Renal pelvis (tissue), 4 donors: ENCODE results near the gene RNGTT. TPM values are rescaled to one million over a fixed set of nuclear protein-coding genes. Genes with fewer than 3 reads are reported as not detected.
A peak's percentile ranks its signal among the peaks of the same experiment; 100 is the strongest.

Experiments used
- DNase-seq: peaks from one replicate; pipeline ENCODE4 v3.0.0-alpha.2; 2013
- polyA plus RNA-seq, 3 donors: library from polyadenylated mRNA; unstranded; fragments of 120-200 nt; gene quantifications; one replicate each; pipeline ENCODE4 v1.2.1, GENCODE V29; 2013; ENCODE audit not compliant: insufficient read length in 3 of 3

RNGTT gene
- polyA plus RNA-seq, 3 donors, result 13.6 to 16.1 (median 13.8) TPM

DNA sequence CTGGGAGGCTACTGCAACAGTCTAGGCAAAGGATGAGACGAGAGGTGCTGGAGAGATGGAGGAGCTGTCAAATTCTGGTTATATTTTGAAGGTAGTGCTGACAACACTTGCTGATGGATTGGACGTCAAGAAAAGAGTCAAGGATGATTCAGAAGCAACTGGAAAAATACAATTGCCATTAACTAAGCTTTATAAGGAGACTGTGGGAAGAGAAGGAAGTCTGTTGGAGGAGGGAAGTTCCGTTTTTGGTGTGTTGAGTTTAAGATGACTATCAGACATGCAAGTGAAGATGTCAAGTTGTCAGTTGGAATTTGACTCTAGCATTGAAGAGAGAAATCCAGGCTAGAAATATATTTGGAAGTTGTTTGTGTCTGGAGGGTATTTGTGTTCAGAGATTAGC is 358.1 kb downstream of the RNGTT start:
- no peak for DNase-seq

DNA sequence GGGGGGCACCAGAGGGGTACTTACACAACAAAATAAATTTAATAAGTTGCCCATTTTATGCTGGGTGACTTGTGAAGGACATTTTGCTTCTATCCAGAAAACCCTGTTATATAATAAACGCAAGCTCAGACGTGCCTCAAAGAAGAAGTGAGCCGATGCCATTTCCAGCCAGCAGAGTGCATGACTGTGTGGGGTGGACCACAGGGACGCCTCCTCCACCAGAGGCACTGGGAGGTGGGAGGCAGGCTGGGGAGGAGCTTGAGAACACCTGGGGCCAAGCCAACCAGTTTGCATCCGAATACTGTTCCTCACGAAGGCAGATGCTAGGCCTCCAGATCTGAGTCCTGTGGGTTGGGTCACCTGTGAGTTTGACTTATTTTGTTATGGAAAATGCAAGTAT is 363.8 kb downstream of the RNGTT start:
- DNase-seq, result no peak

DNA sequence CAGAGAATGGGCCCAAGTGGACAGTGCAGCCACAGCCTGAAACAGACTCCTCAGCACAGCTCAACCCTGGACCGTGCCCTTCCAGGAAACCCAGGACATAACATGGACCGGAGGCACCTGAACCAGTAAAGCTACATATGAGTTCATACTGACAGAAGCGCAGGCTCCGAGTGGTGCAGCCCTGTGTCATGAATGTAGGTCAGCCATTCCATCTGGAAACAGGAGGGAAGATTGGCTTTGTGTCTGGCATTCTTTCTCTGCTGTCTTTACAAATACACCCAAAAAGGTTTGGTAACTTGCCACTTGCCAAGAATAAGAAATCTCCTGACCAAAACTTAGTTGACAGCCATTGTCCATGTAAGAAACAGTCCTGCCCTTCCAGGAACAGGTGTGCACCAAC is 366.6 kb downstream of the RNGTT start:
- no peak for DNase-seq

DNA sequence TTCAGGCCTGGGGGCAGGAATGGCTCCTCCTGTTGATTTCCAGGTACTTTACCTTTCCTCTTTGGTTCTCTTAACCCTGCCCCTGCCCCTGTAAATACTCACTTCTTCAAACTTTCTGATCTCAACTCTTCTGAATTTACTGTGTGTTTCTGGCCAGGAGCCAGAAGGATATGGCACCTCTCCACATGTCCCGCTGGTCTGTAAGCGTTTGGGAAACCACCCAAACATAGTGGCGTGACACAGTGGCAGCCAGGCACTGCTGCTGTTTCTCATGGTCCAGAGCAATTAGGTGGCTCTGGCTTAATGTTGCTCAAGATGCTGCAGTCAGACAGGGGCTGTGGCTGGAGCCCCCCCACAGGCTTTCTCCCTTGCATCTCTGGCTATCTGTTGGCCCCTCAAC is 374.5 kb downstream of the RNGTT start:
- no peak for DNase-seq

DNA sequence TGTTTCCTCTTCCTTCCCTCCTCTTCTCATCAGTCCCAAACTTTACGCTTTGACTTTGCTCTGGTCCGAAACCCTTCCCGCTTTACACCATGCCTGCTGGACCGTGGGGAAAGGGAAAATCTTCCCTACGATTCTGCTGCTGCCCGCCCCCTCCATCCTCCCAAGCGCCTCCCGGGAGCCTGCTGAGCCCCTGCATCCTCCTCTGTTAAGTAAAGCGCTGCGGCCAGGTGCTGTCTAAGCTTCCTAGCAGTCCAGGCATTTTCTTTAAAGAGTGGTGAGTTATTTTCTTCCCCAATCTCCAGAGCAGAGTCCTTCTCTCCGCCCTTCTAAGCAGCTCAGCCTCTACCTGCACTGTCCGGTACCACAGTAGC is 376.3 kb downstream of the RNGTT start:
- DNase-seq, result no peak

DNA sequence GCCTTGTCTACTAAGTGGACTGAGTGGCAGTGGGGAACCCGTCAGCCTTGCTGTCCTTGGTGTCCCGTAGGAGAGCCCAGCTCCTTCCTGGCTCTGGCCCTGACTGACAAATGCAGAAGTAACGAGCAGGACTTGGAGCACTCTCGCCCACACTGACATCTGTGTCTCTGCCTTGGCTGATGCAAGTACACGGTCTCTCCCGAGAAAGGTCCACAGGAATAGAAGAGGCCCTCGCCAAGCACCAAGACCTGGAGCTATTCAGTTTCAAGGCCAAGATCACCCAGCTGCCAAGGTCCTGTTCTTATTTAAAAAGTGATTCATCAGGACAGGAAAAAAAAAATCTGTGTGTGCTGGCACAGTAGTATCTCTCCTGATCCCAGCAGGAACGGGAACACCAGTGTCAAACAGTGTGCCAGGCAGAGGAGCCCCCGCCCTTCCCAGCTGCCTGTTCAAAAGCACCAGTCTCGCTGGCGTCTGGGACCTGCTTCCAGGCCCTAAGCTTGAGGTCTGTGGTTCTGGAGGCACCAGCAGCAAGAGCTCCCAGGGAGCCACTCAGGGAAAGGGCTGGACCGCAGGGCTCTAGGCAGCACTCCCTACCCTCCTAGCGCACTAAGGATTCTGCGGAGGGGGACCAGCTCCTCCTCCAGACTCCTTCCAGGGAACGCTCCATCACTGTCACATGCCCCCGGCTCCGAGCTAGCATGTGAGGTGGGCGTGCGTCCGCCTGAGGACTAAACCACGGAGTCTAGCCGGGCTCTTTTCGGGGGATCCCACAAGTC is 376.9 kb downstream of the RNGTT start:
- DNase-seq, result peak; percentile 8

DNA sequence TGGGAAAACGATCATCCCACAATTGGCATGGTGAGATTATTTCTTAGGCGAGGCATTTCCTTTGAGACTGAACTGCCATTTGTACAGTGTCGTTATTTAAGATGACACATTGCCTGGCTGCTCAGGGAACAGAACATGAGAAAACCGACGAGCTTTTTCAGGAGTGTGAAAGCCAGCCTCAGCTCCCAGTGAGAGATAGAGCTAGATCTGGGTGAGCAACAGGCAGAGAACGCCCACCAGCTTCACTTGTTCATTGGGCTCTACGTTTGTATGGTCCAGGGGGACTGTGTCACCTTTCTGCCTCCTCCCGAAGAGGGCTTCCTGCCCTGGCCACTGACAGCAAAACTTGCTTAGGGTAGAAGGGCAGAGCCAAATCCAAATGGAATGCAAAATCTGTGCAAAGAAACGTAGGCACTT is 378.1 kb downstream of the RNGTT start:
- no peak for DNase-seq

DNA sequence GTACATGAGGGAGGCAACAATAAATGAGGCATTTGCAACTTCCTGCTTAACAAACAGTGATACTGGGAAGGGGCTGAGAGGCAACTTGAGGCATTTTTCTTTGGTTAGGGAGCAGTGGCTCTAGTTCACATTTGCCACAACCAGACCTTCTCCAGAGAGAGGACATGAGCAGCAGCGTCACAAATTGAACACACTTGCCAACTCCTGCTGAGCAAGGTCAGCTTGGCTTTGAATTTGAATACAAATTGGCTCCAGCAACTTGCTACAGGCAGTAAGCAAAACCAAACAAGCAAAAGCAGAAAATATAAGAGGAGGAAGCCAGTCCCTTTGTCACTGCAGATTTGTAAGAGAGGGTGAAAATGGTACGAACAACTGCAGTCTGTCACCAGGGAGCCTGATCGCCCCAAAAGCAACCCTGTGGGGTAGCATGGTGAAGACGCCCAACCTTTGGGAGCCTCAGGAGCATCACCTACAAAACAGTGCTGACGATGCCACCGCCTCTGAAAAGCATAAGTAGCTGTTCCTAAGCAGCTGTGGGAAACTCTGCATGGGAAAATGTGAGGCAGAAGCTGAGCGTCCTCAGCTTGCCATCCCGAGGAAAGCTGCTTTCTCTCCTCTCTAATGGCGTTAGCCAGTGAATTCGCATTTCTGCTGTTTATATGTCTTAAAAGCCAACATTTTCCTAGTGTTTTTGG is 378.7 kb downstream of the RNGTT start:
- no peak for DNase-seq

DNA sequence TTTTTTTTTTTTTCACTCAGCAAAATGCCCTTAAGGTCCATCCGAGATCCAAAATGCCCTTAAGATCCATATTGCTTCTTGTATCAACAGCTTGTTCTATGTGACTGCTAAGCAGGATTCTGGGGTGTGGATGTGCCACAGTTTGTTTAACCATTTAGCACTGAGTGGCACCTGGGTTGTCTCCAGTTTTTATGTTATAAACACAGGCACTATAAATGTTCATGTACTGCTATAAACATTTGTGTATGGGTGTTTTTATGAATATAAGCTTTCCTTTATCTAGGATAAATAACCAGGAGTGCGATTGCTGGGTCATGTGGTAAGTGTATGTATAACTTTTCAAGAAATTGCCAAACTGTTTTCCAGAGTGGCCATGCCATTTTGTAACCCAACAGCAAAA is 386.0 kb downstream of the RNGTT start:
- DNase-seq, result no peak

DNA sequence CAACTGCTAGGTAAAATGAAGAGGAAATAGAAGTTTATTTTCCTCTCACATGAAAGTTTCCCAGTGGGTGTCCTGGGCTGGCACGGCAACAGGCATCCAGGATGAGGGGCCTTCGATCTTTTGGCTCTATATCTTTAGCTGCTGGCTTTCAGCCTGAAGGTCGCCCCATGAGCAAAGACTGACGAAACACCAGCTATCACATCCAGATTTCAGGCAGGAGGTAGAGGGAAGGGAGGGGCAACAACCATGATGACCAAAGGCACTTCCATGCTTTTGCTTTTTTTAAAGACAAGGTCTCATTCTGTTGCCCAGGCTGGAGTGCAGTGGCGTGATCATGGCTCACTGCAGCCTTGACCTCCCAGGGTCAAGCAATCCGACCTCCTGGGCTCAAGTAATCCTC is 387.9 kb downstream of the RNGTT start:
- no peak for DNase-seq

DNA sequence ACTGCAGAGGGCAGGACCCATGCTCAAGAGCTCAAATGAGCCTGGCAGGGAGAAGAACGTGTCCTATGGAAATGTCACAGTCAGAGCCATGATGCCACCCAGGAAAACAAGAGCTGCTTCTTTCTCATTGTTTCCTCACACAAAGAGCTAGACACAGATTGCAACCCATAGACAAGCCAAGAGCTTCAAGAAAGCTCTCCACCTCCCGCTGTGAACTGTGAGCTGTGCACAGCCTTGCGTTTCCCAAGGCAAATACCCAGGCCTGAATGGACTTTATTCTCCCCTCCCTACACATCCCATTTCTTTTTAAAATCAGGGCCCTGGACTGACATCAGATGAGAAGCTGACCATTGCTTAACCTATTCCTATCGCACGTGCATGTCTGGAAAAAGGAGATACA is 388.8 kb downstream of the RNGTT start:
- DNase-seq, result no peak

DNA sequence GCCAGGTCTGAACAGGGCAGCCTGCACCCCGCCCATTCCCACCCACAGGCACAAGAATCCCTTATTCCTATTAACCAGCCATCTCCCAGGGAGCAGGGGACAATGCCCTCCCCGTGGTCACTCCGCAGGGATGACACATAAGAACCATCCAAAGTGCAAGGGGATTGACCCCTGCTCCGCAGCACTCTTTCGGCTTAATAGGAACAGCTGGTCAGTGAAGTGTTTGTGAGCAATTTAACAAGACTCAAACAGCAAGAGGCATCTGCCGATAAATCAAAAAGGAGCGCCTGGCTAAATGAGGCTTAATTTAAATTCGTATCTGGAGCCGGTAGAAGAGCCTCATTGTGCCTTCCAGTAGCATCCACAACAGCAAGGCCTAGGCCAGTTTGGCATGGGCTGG is 389.4 kb downstream of the RNGTT start:
- no peak for DNase-seq

DNA sequence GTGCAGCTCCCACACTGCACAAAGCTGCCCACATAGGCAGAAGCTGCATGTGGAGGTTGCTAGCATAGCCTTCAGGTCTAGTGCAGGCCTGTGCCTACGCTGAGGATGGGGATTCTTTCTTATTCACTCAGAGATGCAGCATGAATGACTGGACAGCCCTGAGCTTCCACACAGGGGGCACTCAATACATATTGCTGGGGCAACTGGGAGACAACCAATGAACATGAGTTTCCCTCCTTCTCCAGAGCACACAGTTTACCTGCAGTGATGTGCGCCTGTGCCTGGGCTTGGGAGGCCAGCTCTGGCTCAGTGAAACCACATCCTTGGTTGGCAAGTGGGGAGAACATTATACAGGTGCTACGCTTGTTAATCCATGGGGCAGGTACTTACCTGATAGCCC is 389.9 kb downstream of the RNGTT start:
- no peak for DNase-seq

DNA sequence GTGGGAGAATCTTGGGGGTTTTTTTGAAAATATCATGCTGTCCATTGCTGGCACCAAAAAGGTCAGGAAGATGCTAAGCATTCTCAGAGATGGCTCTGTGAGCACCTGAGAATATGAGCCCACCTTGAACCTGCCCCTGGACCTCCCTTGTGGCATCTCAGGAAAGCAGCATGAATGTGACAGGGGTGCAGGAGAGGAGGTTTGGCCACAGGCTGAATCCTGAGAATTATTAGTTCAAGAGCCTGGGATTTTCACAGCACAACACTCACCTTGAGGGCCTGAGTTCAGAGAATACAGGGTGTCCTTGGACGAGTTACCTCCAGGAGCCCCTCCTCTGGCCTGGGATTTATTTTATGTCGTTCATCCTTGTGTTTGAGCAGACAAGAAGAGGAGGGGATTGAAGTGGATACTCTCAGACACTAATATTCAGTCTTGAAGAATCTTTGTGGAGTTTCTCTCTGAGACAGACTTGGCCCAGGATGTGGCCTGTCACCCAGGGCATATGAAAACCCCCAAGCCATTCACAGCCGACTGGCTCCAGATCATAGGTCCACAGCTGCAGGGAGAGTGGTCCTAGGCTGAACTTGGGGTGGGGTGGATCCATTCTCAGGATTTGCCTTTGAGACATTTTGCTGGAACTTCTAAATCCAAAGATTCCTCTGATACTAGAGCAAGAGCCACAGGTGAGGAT is 390.8 kb downstream of the RNGTT start:
- DNase-seq, result no peak

DNA sequence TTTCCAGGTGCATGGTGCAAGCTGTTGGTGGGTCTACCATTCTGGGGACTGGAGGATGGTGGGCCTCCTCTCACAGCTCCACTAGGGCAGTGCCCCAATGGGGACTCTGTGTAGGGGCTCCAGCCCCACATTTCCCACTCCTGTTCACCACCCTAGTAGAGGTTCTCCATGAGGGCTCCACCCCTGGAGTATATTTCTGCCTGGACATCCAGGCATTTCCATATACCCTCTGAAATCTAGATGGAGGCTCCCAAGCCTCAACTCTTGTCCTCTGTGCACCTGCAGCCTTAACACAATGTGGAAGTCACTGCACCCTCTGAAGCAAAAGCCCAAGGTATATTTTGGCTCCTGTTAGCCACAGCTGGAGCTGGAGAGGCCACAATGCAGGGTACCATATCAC is 393.5 kb downstream of the RNGTT start:
- DNase-seq, result no peak

DNA sequence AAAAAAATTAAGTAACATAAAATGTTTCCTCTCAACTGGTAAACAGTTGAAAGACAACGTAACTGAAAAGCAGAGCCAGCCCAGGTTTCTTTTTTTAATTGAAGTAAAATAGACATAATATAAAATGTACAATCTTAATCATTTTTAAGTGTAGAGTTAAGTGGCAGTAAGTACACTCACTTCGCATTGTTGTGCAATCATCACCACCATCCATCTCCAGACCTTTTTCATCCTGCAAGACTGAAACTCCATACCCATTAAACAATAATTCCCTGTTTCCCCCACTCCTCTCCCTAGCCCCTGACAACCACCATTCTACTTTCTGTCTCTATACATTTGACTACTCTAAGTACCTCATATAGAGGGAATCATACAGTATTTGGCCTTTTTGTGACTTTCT is 395.7 kb downstream of the RNGTT start:
- DNase-seq, result no peak

DNA sequence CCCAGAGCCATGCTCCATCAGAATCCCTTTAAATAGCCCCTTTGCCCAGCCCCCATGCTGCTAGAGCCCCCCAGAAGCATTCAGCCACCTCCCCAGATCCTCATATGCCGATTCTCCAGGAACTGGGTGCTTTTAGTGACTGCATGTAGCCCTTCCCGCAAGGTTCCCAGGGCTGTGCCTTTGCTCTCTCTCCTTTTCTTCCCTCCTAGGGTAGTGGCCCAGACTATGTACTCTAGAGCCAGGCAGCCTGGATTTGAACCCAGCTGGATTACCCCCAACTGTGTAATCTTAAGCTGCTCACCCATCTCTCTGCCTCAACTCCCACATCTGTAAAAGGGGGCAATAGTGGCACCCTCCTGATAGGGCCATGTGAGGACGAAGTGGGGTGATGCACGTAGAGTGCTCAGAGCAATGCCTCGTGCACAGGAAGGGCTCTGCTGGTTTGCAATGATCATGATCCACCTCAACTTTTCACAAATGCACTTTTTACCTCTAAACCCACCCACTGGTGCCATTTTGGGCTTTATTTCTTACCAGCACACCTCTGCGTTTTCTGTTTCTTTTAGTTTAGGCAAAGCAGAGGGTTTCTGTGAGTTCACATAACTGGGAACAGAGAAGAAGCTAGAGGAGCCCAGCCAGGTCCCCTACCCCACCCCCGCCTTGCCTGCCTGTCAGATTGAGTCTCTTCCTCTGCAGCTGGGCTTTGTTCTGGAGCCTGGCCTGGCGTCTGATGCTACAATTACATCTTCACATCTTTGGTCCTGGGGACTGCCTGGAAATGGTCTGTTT is 396.5 kb downstream of the RNGTT start:
- no peak for DNase-seq

DNA sequence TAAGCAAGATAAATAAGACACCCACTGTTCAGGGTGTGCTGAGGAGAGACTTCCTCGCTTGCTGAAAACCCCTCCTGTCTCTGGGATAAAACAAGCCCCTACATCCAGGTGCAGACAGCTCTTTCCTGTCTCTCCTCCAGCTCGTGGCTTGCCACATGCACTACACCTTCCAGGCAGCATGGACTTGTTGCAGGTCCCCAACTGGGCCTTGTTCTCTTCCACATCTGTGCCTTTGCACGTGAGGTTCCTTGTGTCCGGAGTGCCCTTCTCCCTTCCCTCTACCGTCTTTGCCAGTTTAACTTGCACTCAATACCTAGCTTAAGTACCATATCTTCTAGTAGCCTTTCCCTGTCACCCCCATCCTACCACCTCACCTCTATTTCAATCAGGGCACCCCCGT is 397.6 kb downstream of the RNGTT start:
- DNase-seq, result no peak

DNA sequence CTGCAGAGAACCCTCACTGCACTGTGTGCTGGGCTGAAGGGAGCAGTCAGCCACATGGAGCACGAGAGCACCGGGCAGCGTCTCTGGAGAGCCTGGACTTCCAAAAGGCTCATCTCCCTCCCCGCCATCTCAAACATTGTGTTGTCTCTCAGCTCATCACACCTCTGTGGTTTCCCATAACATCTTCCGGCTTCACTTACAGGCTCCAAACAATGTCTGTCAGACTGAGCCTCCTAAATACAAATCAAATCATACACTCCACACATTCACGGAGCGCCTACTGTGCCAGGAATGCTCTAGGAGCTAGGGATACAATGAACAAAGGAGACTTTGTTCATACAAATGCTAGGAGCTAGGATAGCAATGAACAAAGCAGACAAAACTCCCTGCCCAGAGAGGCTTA is 398.0 kb downstream of the RNGTT start:
- DNase-seq, result no peak

DNA sequence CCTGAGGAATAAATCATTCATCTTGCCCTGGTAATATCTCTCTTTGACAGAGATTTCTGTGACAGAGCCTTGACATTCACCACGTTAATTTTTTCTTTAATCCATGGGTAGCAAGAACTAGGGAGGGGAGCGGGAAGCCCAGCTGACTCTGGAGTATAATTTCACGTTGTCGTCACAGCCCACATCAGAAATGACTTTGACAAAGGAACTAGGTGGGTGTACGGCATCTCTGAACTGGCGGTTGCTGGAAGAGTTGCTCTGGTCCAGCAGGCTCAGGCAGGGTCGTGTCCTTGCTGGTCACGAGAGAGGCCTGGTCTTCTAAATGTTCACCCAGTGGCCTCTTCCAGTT is 400.2 kb downstream of the RNGTT start:
- no peak for DNase-seq

DNA sequence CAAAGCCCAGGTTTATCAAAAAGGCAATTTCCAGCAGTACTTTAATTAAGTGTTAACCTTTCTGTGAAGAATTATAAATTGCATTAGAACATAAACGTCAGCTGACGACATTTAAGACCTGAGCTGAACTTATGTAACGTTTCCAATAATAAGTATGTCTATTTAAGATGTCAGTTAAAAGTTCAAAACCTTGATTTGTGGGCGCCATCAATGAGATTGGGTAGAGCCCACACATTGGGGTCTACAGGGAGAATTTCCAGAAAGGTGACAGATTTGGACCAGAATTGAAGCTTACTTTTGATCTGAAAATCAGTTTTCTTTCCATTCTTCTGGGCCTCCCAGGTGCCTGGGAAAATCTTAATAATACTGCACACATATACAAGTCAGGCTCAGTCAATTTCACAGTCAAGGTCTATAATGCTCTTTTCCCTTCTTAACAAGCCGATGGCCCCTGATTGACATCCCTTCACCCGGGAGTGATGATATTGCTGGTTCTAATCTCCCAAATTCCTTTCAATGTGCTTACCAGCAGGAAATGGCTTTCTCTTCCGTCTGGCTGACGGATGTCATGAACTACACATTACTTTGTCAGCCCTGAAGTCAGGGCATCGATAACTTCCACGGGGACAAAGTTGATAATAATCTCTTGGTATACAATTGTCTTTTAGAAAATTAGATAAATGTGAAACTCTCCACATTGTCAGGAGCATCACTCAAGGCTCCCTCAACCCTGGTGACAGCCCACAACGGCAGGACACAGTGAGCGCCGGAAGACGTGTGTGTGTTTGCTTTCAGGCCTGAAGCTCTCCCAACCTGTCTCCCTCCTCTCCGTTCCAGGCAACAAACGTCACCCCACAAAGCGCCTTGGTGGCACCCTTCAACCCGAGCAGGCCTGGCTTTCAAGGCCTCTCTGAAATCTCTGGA is 400.8 kb downstream of the RNGTT start:
- DNase-seq, result no peak
